ENCODE data around the gene KPNA6. TPM values are rescaled to one million over a fixed set of nuclear protein-coding genes. Genes with fewer than 3 reads are reported as not detected.

Gene KPNA6
- total RNA-seq, 1 experiment from 2014 or later: 114 TPM

DNA sequence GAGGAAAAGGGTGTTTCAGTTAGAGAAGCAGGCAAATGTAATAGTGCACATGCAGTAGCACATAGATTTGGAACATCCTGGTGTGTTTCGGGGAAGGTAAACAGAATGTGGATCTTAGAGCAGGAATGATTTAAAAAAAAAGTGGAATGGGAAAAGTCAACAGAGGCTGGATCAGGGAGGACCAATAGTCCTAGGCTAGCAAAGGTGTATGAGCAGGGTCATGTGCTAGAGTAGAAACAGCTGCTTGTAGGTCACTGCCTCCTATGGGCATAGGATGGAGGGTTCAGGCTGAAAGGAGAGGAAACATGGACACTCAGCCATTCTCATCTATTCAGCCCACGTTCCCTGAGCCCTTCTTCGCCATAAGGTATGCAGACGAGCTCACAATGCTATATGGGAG, 3.7 kb upstream of the KPNA6 start:
- Histone ChIP-seq H2BK5ac (ENCODE audit: insufficient read length, low read length) (no peak overlapping the region), H3K27me3 (ENCODE audit: insufficient read depth, low read length) (no peaks in the 10 kb centered on the region), H2BK20ac (ENCODE audit: low read depth, low read length, poor library complexity, severe bottlenecking) (no peak overlapping the region), H3K4ac (ENCODE audit: low read depth, low read length) (no peak overlapping the region), H3K9me3 (ENCODE audit: control insufficient read depth, low read depth, low read length) (no peaks in the 10 kb centered on the region), H4K91ac (ENCODE audit: insufficient read length, low read depth, low read length) (no peak overlapping the region), H2BK12ac (ENCODE audit: insufficient read length, low read depth, low read length) (no peak overlapping the region), H2BK120ac (ENCODE audit: low read depth, low read length, poor library complexity, severe bottlenecking) (no peak overlapping the region), H3K4me2 (ENCODE audit: insufficient read depth, insufficient read length, low read length) (no peak overlapping the region), H2BK15ac (ENCODE audit: low read depth, low read length) (no peak overlapping the region), H2AFZ (ENCODE audit: low read length) (no peak overlapping the region), H3K79me1 (ENCODE audit: insufficient read depth, low read depth, low read length, poor library complexity, severe bottlenecking) (no peaks in the 10 kb centered on the region), H3K23me2 (ENCODE audit: insufficient read length, low read depth, low read length, poor library complexity, severe bottlenecking) (no peaks in the 10 kb centered on the region), H3T11ph (ENCODE audit: low read length) (no peak overlapping the region), H4K8ac (replicated peaks; ENCODE audit: insufficient read length, low read depth, low read length) (no peak overlapping the region), H4K5ac (ENCODE audit: insufficient read length, low read depth, low read length) (no peak overlapping the region), H3K79me2 (ENCODE audit: insufficient read depth, low read length) (peaks cover 2% of the 10 kb centered on the region; the same call in 1 of the 2 replicates), H3K14ac (ENCODE audit: insufficient read depth, low read length) (no peak overlapping the region), H3K23ac (ENCODE audit: insufficient read length, low read depth, low read length) (no peak overlapping the region), H3K9ac (ENCODE audit: extremely low read depth, insufficient read length, low read length) (no peak overlapping the region), H3K4me1 (ENCODE audit: insufficient read depth, low read length) (no peaks in the 10 kb centered on the region), H2AK5ac (ENCODE audit: insufficient read length, low read length) (no peak overlapping the region), H3K18ac (ENCODE audit: insufficient read length, low read depth, low read length) (no peak overlapping the region), H4K20me1 (ENCODE audit: control insufficient read depth, insufficient read depth, insufficient read length) (no peaks in the 10 kb centered on the region), H3K27ac (ENCODE audit: insufficient read length, low read depth, low read length) (no peak overlapping the region), H3K56ac (ENCODE audit: insufficient read length, low read depth, low read length) (no peak overlapping the region)
- Mint-ChIP-seq H3K27me3 (ENCODE audit: low read depth) (no peaks in the 10 kb centered on the region), H3K27ac (peak overlapping the region in 1 of 3 experiments; percentile 16; a peak in 2 of 7 replicates), H3K4me1 (peaks cover 0 to 4% of the 10 kb centered on the region in 2 experiments; a peak in 2 of 4 replicates), H3K9me3 (no peaks in the 10 kb centered on the region; a peak in 1 of 5 replicates), H3K4me3 (no peak overlapping the region), H3K36me3 (ENCODE audit: insufficient read depth in 1 of 3, low read depth in 3 of 3) (peaks cover 7 to 28% (median 21%) of the 10 kb centered on the region in 3 experiments; a peak in 5 of 7 replicates)
- TF ChIP-seq, protein P1, sequence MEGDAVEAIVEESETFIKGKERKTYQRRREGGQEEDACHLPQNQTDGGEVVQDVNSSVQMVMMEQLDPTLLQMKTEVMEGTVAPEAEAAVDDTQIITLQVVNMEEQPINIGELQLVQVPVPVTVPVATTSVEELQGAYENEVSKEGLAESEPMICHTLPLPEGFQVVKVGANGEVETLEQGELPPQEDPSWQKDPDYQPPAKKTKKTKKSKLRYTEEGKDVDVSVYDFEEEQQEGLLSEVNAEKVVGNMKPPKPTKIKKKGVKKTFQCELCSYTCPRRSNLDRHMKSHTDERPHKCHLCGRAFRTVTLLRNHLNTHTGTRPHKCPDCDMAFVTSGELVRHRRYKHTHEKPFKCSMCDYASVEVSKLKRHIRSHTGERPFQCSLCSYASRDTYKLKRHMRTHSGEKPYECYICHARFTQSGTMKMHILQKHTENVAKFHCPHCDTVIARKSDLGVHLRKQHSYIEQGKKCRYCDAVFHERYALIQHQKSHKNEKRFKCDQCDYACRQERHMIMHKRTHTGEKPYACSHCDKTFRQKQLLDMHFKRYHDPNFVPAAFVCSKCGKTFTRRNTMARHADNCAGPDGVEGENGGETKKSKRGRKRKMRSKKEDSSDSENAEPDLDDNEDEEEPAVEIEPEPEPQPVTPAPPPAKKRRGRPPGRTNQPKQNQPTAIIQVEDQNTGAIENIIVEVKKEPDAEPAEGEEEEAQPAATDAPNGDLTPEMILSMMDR (conservative IDR thresholded peaks at IDR 0.05): peak; percentile 34; the same call in 2 of the 3 replicates
- WGBS (ENCODE audit: extremely low coverage, insufficient read length, low lambda C conversion rate): no CpG with 5 or more reads among the region's 4 CpGs
- DNase-seq: no peak

Data from H9 (cell line).